Activated CD4-positive, alpha-beta T cell treated with anti-CD3 and anti-CD28 coated beads, Interleukin-2, Interleukin-4, amounts not matched to agents 100 ng/mL and 50 ng/mL, durations not matched to agents 16 hours and 8 hours (primary cell): Measurements from ENCODE around the gene PTPRS.
A peak's percentile ranks its signal among the peaks of the same experiment; 100 is the strongest.
"Not testable (repeated sequence)": the region's sequence is repeated elsewhere in the genome, so short reads cannot be mapped to it uniquely, and the experiment has no call there.

Experiments
- DNase-seq: peaks from one replicate; pipeline ENCODE4 v3.0.0-alpha.2; 2020; ENCODE audit warnings: low spot score

PTPRS gene

DNA sequence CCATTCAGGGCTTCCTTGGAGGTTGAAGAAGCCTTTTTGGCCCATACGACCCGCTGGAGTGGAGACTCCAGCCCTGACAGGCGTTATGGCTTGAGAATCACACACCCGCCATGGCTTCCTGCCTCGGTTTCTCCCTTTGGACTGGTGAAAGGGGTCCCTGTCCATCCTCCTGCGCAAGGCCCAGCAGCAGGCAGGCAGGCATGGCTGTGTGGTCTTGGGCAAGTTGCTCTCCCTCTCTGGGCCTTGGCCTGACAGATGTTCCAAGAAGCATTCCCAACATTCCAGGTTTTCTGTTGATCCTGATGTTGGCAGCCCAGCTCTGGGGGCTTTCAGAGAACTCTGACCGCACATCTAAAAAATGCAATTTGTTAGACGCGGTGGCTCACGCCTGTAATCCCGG is 8.1 kb downstream of the PTPRS start:
- no peak for DNase-seq

- no peak for DNase-seq
These were observed 8.8 kb downstream of the PTPRS start for GRCh38 chr19:5331790-5332189.

DNA sequence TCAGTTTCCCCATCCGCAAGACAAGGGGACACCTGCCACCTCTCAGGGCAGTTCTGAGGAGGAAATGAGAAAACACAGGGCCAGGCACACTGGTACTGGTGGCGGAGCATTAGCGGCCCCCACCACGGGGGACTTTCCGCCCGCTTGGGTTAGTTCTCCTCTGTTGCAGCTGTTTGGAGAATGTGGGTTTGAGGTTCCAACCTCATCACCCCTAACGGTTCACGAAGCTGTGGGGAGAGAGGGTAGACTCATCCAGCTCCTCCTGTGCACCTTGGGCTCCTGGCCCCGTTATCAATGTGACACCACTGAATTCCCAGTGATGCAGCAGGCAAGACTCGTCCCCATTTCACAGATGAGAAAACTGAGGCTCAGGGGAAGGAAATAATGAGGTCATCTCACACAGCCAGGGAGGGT is 10.3 kb downstream of the PTPRS start:
- no peak for DNase-seq

- DNase-seq, result no peak
These were observed 11.5 kb downstream of the PTPRS start for GRCh38 chr19:5329141-5329540.

GRCh38 chr19:5328407-5328806 is 12.2 kb downstream of the PTPRS start:
- not testable (repeated sequence) for DNase-seq

DNA sequence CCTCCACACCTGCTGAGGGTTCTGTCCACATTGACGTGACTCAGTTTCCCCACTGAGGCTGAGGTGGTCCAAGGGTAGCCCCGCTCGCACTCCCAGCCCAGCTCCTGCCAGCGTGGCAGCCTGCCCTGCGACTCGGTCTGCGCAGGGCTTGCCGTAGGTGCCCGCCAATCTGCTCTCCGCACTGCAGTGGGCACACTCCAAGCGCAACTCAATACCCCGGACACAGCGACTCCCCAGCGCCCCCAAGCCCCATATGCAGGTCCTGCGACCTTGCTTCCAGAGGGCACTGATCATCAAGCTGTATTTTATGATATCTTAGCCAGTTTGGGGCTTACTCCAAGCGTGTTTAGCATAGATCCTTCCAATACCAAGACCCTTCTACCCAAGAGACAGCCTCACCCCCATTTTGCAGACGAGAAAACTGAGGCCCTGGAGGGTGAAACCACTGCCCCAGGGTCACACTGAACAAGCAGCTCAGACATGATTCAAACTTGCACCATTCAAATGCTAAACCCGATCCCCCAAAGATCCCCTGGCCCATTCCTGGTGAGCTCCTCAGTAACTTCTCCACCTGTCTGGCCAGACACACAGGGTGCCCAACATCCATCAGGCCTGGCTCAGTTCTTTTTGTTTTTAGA is 13.5 kb downstream of the PTPRS start:
- DNase-seq, result no peak

DNA sequence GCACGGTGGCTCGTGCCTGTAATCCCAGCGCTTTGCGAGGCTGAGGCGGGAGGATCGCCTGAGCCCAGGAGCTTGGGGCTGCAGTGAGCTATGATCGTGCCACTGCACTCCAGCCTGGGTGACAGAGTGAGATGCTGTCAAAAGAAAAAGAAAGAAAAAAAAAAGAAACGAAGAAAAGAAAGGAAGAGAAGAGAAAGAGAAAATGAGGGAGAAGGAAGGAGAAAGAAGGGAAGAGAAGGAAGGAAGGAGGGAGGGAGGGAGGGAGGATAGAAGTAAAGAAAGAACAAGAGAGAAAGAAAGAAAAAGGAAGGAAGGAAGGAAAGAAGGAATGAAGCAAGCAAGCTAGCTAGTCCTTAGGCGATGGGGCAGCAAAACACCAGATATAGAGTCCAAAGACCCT is 14.1 kb downstream of the PTPRS start:
- no peak for DNase-seq

DNA sequence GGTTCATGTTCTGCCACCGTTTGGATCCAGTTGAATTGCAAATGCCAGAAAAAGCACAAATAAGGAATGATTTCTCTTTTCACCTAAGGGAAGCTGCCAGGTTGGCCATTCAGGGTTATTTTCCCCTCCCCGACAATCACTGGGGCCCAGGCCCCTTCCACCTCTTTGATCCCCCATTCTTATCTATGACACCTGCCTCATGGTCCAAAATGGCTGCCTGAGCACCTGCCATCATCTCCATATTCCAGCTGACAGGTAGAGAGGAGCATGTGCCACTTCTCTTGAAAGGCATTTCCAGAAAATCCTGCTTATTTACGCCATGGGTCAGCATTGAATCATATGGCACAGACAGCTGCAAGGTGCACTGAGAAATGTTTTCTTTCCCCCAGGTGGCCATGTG is 15.7 kb downstream of the PTPRS start:
- no peak for DNase-seq

DNA sequence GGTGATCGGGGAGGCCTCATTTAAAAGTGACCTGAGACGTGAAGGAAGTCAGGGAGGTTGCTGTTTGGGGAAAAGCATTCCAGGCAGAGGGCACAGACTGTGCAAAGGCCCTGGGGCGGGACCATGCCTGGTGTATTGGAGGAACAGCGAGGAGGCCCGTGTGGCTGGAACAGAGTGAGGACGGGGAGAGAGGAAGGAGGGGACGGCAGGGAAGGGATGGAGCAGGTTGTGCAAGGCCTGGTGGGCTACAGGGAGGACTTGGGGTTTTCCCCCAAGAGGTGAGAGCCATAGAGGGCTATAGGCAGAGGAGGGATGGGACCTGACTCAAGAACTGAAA is 17.2 kb downstream of the PTPRS start:
- no peak for DNase-seq

DNA sequence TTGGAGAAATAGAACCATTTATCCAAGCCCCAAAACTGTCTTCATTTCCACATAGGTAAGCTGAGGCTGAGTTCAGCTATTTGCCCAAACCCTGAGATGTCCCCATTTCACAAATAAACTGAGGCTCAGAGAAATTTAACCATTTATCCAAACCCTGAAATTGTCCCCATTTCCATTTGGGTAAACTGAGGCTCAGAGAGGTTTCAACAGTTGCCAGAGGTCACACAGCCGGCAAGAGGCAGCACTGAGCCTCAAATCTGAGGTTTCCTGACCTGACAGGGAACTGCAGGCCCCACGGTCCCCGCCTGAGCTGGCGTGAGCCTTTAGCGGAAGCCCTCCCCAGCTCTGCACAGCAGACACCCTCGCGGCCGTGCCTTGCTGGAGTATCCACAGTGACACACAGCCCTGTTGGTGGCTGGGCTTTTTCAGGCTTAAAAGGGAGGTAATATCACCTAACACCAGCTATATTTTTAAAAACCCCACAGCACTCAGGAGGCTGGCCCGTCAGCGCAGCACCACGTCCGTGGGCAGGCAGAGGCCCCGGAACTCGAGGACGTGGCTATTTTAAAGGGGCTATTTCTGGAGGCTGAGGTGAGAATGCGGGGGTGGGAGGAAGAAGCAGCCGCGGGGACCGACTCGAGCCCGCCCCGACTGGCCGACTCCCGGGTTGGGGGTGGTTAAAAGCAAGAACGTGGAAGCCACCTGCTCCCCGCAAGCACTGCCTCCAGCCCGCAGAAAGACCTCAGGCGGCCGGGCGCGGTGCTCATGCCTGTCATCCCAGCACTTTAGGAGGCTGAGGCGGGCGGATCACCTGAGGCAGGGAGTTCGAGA is 18.5 kb downstream of the PTPRS start:
- DNase-seq, result peak; percentile 15

- DNase-seq, result no peak
These were observed 19.5 kb downstream of the PTPRS start for GRCh38 chr19:5321066-5321642.

- DNase-seq, result no peak
These were observed 21.1 kb downstream of the PTPRS start for GRCh38 chr19:5319516-5319915.

- DNase-seq, result no peak
These were observed 22.3 kb downstream of the PTPRS start for GRCh38 chr19:5318306-5318705.

GRCh38 chr19:5317321-5317720 is 23.3 kb downstream of the PTPRS start:
- no peak for DNase-seq

GRCh38 chr19:5316138-5316537 is 24.5 kb downstream of the PTPRS start:
- DNase-seq, result no peak

DNA sequence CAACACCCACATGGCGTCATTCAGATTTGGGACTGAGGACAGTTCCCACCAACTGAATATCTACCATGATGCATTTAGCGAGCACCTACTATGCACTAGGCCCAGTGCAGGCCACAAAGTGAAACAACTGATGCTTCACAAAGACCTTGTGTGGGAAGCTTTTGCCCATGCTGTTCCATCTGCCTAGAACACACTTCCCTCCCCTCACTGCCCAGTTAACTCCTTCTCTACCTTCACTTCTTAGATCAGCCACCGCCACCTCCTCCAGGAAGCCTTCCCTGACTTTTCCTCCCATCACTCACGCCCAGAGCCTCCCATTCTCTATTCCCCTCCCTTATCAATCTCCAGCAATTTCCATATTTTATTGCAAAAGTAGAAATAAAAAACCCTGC is 25.7 kb downstream of the PTPRS start:
- DNase-seq, result no peak

DNA sequence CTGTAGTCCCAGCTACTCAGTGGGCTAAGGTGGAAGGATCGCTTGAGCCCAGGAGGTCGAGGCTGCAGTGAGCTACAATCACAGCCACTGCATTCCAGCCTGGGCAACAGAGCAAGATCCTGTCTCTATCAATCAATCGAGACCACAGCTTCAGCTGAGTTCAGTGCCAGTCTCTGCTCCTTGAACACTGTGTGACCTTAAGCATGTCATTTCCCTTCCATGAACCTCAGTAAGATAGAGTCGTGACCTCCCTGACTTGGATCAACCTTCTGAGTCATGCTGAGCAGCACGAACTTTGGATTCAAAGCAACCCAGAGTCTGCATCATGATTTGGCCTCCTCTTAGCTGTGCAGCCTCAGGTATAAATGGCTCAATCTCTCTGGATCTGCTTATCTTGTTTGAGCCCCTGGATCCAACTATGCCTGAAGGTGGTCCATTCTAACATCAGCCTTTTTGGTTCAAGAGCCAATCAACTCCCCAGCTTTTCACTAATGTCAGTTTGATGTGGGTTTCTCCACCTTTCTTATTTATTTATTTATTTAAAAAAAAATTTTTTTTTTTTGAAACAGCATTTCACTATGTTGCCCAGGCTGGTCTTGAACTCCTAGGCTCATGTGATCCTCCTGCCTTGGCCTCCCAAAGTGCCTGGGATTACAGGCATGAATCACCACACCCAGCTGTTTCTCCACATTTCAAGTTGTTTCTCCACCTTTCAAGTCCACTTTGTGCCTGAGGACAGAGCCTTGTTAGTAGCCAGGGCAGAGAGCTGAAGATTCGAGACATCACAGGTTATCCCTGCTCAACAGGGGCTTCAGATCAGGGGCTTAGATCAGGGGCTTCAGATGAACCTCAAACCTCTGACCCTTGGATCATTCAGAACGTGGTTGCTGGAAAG is 26.4 kb downstream of the PTPRS start:
- DNase-seq, result no peak

DNA sequence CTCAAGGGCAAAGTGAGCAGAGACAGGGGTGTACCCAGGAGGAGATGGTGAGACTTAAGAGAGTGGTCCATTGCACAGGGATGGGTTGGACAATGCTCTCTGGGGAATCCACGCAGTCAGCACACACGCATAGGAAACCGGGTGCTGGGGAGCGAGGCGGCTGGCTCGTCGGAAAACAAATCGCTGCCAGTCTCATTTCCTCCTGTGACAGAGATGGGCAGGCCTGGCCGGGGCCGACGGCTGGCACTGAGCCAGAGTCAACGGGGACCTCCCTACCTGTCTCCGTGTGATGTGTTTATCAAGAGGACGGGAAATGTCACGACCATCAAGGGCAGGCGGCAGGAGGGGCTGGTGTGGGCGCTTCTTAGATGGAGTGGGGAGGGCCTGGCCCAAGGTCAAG is 27.3 kb downstream of the PTPRS start:
- DNase-seq, result no peak

DNA sequence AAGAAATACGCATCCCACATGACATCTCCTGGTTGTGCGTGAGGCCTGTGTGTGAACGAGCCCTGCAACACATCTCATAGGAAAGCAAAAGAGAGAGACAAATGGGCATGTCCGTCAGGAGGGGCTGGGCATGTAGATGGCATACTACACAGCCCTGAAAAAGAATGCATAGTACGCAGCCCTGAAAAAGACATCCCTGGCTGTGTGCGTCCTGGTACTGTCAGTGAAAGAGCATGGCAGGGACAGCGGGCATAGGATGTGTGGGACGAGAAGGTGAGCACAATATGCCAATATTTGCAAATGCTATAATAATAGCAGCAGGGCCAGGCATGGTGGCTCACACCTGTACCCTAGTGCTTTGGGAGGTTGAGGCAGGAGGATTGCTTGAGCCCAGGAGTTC is 28.6 kb downstream of the PTPRS start:
- no peak for DNase-seq

- no peak for DNase-seq
These were observed 31.0 kb downstream of the PTPRS start for GRCh38 chr19:5309438-5310204.
